Hepatic stellate cell (primary cell): ENCODE measurements around the gene HSF2BP.
A peak's percentile ranks its signal among the peaks of the same experiment; 100 is the strongest.
"Not testable (repeated sequence)": the region's sequence is repeated elsewhere in the genome, so short reads cannot be mapped to it uniquely, and the experiment has no call there.

Experiments used
- DNase-seq: peaks from one replicate; pipeline ENCODE4 v3.0.0; 2011; ENCODE audit warnings: low spot score

HSF2BP gene

GRCh38 chr21:43651926-43652325, 7.4 kb downstream of the HSF2BP start:
- not testable (repeated sequence) for DNase-seq

GRCh38 chr21:43648171-43648570, 11.1 kb downstream of the HSF2BP start:
- no peak for DNase-seq

GRCh38 chr21:43646550-43647260, 12.6 kb downstream of the HSF2BP start:
- peak; percentile 88 for DNase-seq

GRCh38 chr21:43645976-43646375, 13.3 kb downstream of the HSF2BP start:
- DNase-seq, result no peak

GRCh38 chr21:43645136-43645891, 14.0 kb downstream of the HSF2BP start:
- DNase-seq, result peak; percentile 67

- DNase-seq, result no peak
These were observed 14.7 kb downstream of the HSF2BP start for GRCh38 chr21:43644609-43645008.

- no peak for DNase-seq
These were observed 15.2 kb downstream of the HSF2BP start for GRCh38 chr21:43644071-43644470.

GRCh38 chr21:43643193-43643592, 16.1 kb downstream of the HSF2BP start:
- DNase-seq, result no peak

GRCh38 chr21:43640400-43640799, 18.9 kb downstream of the HSF2BP start:
- DNase-seq, result no peak

- DNase-seq, result peak; percentile 33
These were observed 19.6 kb downstream of the HSF2BP start for GRCh38 chr21:43639470-43640353.

GRCh38 chr21:43637530-43638158, 21.6 kb downstream of the HSF2BP start:
- no peak for DNase-seq

- no peak for DNase-seq
These were observed 23.9 kb downstream of the HSF2BP start for GRCh38 chr21:43635436-43635835.

GRCh38 chr21:43634618-43635017, 24.7 kb downstream of the HSF2BP start:
- DNase-seq, result no peak

- DNase-seq, result no peak
These were observed 26.8 kb downstream of the HSF2BP start for GRCh38 chr21:43632373-43632905.

GRCh38 chr21:43631411-43632107, 27.7 kb downstream of the HSF2BP start:
- no peak for DNase-seq

- DNase-seq, result no peak
These were observed 31.8 kb downstream of the HSF2BP start for GRCh38 chr21:43627527-43627926.

GRCh38 chr21:43626390-43626789, 32.9 kb downstream of the HSF2BP start:
- DNase-seq, result no peak

GRCh38 chr21:43624339-43624738, 34.9 kb downstream of the HSF2BP start:
- no peak for DNase-seq

- no peak for DNase-seq
These were observed 35.7 kb downstream of the HSF2BP start for GRCh38 chr21:43623588-43623987.

- no peak for DNase-seq
These were observed 36.5 kb downstream of the HSF2BP start for GRCh38 chr21:43622796-43623195.

GRCh38 chr21:43619856-43620255, 39.4 kb downstream of the HSF2BP start:
- DNase-seq, result no peak
